Upper lobe of left lung (tissue), 4 donors: ENCODE measurements around the gene KCTD1.

ENCODE experiments used
- POLR2A ChIP-seq, 4 donors: fragments of 450-650 bp; IDR thresholded peaks; one replicate each; pipeline ENCODE4 v1.5.1; 2016 to 2017; ENCODE audit warnings: antibody characterized with exemption in 4 of 4, mild to moderate bottlenecking in 2 of 4
- POLR2AphosphoS5 ChIP-seq, 2 donors: sonication (generic); formaldehyde crosslinking; IDR thresholded peaks; one replicate each; pipeline ENCODE4 v1.5.1; 2017; ENCODE audit warnings: antibody characterized with exemption in 2 of 2
- TF ChIP-seq, protein P1 (sequence below), 6 experiments: fragments of 450-650 bp in 4 of 6; fragments of 200-600 bp in 2 of 6; sonication (generic) in 2 of 6; IDR thresholded peaks; one replicate each; pipeline ENCODE4 v1.5.1; 2016 to 2019; ENCODE audit warnings: antibody characterized with exemption in 6 of 6

DNA sequence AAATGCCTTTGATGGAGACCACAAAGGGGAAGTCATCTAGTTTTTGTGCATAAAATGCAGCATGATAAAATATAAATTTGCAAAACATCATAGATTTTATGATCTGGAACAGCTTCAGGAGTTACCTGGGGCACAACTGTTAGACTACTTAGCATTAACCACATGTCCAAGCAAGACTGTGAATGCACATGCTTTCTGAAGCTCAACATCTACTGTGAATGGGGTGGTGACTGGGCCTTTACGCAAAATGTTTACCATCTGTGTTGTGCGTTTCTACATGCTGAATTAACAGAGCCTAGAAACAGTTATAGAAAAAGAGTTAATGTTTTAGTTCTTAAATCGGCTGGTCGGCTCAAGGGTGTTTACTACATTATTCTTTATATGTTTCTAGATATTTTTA, 45.5 kb downstream of the KCTD1 start:
- TF ChIP-seq, protein P1, sequence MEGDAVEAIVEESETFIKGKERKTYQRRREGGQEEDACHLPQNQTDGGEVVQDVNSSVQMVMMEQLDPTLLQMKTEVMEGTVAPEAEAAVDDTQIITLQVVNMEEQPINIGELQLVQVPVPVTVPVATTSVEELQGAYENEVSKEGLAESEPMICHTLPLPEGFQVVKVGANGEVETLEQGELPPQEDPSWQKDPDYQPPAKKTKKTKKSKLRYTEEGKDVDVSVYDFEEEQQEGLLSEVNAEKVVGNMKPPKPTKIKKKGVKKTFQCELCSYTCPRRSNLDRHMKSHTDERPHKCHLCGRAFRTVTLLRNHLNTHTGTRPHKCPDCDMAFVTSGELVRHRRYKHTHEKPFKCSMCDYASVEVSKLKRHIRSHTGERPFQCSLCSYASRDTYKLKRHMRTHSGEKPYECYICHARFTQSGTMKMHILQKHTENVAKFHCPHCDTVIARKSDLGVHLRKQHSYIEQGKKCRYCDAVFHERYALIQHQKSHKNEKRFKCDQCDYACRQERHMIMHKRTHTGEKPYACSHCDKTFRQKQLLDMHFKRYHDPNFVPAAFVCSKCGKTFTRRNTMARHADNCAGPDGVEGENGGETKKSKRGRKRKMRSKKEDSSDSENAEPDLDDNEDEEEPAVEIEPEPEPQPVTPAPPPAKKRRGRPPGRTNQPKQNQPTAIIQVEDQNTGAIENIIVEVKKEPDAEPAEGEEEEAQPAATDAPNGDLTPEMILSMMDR (IDR thresholded peaks at IDR 0.05) = no peak
- TF ChIP-seq POLR2A (IDR thresholded peaks at IDR 0.05) (no peak), POLR2AphosphoS5 (IDR thresholded peaks at IDR 0.05) (no peak)
